ENCODE data around the gene PSRC1. TPM values are rescaled to one million over a fixed set of nuclear protein-coding genes. Genes with fewer than 3 reads are reported as not detected.

PSRC1 gene
- total and polyA plus RNA-seq, 2 donors (not counting 3 experiments of a cell fraction or from before 2014, with no cell fraction given), result 25.0 to 29.3 TPM

DNA sequence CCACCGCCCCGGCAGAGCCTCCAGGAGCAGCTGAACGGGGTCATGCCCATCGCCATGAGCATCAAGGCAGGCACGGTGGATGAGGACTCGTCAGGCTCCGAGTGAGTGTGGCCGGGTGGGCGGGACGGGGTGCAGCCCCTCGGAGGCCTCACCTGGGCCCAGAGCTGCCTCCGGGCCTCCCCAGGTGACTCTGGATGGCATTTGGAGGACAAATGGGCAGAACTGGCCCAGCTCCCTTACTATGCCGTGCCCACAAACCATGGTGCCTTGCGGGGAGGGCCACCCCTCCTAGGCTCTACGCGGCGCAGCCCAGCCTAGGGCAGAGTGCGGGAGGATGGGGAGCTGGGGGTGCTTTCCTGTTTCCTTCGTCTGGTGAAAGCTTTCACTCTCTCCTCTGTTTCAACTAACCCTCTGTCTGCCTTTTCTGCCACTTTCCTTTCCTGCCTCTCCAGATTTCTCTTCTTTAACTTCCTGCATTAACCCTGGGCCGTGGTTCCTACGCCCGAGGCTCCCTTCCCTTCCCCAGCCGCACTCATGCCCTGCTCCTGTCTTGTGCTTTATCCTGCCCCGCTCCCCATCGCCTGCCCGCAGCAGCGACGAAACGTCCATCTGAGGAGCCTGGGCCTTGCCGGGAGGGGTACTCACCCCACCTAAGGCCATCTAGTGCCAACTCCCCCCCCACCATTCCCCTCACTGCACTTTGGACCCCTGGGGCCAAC is 9.2 kb downstream of the PSRC1 start:
- no TSS peak for BruUV-seq (replicated peaks)
- no peaks in the 10 kb centered on the region for H3K27me3 ChIP-seq (ENCODE audit: control insufficient read depth in 2 of 2, insufficient read depth in 2 of 2, low read length in 2 of 2)

More for the DNA sequence above, 9.2 kb downstream of the PSRC1 start:
- Histone ChIP-seq H3K9me1 (replicated peaks; ENCODE audit: control insufficient read depth, extremely low read depth, insufficient read depth, low read length) (no peaks in the 10 kb centered on the region), H3K9ac (replicated peaks; ENCODE audit: extremely low read depth, insufficient read depth, low read length) (no peak overlapping the region), H4K20me1 (replicated peaks; ENCODE audit: control insufficient read depth, extremely low read depth, insufficient read depth, low read length) (no peaks in the 10 kb centered on the region), H3K36me3 (ENCODE audit: control insufficient read depth in 2 of 2, extremely low read depth in 1 of 2, insufficient read depth in 2 of 2, low read length in 2 of 2) (no peaks in the 10 kb centered on the region), H2AFZ (ENCODE audit: low read depth, low read length) (no peak overlapping the region), H3K79me2 (ENCODE audit: control insufficient read depth, insufficient read depth, low read length) (no peaks in the 10 kb centered on the region), H3K4me3 (replicated peaks in 1 of 3; ENCODE audit: insufficient read depth in 1 of 3, low read depth in 1 of 3, low read length in 3 of 3) (no peak overlapping the region), H3K9me3 (replicated peaks; ENCODE audit: control insufficient read depth, insufficient read depth, low read length) (no peaks in the 10 kb centered on the region), H3K4me1 (ENCODE audit: control insufficient read depth, extremely low read depth, insufficient read depth, low read length) (no peaks in the 10 kb centered on the region), H3K27ac (ENCODE audit: insufficient read depth, low read depth, low read length) (no peak overlapping the region), H3K4me2 (ENCODE audit: insufficient read depth, low read length) (no peak overlapping the region)
- no peak for TF ChIP-seq EZH2 (IDR thresholded peaks at IDR 0.05; ENCODE audit: borderline replicate concordance, low read depth, low read length, severe bottlenecking)
- TF ChIP-seq GATA2 (IDR thresholded peaks at IDR 0.05; ENCODE audit: insufficient read depth, insufficient read length, low read depth, low read length), result no peak
- TF ChIP-seq, protein P1, sequence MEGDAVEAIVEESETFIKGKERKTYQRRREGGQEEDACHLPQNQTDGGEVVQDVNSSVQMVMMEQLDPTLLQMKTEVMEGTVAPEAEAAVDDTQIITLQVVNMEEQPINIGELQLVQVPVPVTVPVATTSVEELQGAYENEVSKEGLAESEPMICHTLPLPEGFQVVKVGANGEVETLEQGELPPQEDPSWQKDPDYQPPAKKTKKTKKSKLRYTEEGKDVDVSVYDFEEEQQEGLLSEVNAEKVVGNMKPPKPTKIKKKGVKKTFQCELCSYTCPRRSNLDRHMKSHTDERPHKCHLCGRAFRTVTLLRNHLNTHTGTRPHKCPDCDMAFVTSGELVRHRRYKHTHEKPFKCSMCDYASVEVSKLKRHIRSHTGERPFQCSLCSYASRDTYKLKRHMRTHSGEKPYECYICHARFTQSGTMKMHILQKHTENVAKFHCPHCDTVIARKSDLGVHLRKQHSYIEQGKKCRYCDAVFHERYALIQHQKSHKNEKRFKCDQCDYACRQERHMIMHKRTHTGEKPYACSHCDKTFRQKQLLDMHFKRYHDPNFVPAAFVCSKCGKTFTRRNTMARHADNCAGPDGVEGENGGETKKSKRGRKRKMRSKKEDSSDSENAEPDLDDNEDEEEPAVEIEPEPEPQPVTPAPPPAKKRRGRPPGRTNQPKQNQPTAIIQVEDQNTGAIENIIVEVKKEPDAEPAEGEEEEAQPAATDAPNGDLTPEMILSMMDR (IDR thresholded peaks at IDR 0.05; ENCODE audit: extremely low read depth in 1 of 2, insufficient read depth in 1 of 2, low read depth in 1 of 2, low read length in 2 of 2), result no peak
- no peak for TF ChIP-seq POLR2AphosphoS5 (IDR thresholded peaks at IDR 0.05; ENCODE audit: insufficient read depth, low read depth, low read length)
- TF ChIP-seq MYC (IDR thresholded peaks at IDR 0.05; ENCODE audit: low read depth, low read length), result no peak
- no peak for TF ChIP-seq POLR2A (IDR thresholded peaks at IDR 0.05; ENCODE audit: low read depth, low read length)
- TF ChIP-seq JUN (IDR thresholded peaks at IDR 0.05; ENCODE audit: borderline replicate concordance, insufficient read depth, insufficient read length, low read depth), result no peak
- no peak for TF ChIP-seq FOS (IDR thresholded peaks at IDR 0.05; ENCODE audit: borderline replicate concordance, insufficient read depth, low read length)
- TF ChIP-seq, protein P2, sequence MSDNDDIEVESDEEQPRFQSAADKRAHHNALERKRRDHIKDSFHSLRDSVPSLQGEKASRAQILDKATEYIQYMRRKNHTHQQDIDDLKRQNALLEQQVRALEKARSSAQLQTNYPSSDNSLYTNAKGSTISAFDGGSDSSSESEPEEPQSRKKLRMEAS (IDR thresholded peaks at IDR 0.05; ENCODE audit: insufficient read depth, insufficient read length), result no peak
- DNase-seq (ENCODE audit: low read depth, low spot score), result no peak
- ChIA-PET POLR2A (no interaction called here), CTCF (interaction anchor here (0.8 to 2.0 kb wide), 2 partner anchors 9 to 126 kb away, joined by 3 to 8 read pairs; no protein-coding TSS in a partner anchor)
- FAIRE-seq, result no peak
- dilution Hi-C loops (cut with MboI; ENCODE audit: extremely low pct_ligation_motif_present, low sequenced_read_pairs), result no loop called here
- intact Hi-C loops (cut with micrococcal nuclease), result loop anchor here (10.0 kb wide), 1 partner anchor 211 kb away; the partner anchor contains the start of gene ATXN7L2

All from endothelial cell of umbilical vein (primary cell).